ENCODE data around the gene MYADML2.

GRCh38 chr17:81921537-81921862 lies 25.5 kb downstream of the MYADML2 start:
- TF ChIP-seq POLR2A (IDR thresholded peaks at IDR 0.05) (no peak), CTCF (IDR thresholded peaks at IDR 0.05 in 8 of 11, conservative IDR thresholded peaks at IDR 0.05 in 3 of 11) (no peak)
